NCI-H2081 treated with DMSO at 0.1 percent for 48 hours (cell line): ENCODE data around the gene CD28.

Experiments
- DNase-seq: peaks from one replicate; lab custom pipeline; 2025; lab: John Stamatoyannopoulos, UW

The CD28 gene

DNA sequence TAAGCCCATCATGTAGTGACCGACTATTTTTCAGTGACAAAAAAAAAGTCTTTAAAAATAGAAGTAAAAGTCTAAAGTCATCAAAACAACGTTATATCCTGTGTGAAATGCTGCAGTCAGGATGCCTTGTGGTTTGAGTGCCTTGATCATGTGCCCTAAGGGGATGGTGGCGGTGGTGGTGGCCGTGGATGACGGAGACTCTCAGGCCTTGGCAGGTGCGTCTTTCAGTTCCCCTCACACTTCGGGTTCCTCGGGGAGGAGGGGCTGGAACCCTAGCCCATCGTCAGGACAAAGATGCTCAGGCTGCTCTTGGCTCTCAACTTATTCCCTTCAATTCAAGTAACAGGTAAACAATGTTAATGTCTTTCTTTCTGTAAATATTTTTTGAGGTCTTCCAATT, at the start of gene CD28:
Gene CD28, plus strand, starts transcription at position 237 of the 400 bp plus-strand sequence. Its CDS starts 58 bp downstream, at position 295.
- DNase-seq = no peak

DNA sequence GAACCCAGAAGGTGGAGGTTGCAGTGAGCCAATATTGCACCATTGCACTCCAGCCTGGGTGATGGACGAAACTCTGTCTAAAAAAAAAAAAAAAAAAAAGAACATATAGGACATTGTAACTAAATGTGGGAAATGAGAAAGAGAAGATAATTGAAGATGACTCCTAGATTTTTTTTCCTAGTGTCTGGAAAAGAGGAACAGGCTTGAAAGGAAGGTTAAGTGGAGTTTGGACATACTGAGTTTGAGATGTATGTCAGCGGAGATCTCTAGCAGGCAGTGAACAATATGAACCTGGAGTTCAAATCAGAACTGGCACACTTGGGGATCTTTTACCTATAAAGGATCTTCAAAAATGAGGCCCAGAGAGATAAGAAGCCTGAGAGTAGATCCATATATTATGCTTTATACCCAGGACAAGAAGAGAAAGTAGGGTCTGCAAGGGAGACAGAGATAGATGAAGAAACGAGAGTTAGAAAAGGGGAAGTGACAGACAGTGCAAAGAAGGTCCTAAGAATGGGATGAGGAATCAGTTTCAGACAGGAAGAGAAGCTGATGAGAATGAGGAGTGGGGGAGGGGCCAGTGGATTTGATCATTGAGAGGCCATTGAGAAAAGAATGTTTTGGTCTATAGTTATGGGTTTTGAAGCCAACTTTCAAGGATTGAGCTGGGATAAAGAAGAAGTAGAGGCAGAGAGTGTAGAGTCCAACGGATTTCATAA, 46.9 kb upstream of the CD28 start:
- no peak for DNase-seq

DNA sequence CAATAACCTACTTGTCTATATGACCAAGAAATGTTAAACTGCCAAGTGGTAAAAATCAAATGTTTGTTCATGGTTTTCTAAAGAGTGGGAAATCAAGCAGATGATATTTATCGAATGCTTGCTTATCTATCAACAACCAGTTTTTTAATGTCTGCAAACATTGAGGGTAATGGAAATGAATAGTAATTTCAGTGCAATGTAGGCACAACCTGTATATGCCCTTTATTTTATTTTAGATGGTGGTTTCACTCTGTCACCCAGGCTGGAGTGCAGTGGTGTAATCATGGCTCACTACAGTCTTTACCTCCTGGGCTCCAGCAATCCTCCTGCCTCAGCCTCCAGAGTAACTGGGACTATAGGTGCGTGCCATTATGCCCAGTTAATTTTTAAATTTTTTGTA, 46.0 kb upstream of the CD28 start:
- DNase-seq = no peak

DNA sequence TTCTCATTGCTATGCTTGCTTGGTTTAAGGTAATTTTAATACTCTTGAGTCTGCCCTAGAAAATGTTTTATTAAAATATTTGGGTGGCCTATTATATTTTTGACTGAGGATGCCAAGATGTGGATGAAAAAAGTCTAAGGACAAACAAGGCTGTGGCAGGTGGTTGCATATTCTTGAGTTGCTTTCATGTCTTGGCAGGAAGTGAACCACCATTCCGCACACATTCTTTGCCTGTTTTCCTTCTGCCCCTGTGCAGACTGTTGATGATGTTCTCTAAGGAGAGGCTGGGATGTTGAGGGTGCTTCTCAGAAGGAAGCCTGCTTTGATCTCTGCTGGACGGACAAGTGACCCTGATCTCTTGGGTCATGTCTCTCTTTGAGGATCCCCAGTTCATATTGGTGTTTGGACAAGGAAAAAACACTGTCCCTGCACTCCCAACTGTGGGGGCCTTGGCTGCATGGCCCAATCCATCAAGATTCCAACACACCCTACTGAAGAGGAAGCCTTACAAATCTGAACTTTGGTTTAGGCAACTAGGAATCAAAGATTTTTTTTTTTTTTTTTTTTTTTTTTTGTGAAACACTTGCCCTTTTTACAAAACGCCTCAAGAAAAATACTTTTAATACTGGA, 45.0 kb upstream of the CD28 start:
- no peak for DNase-seq

DNA sequence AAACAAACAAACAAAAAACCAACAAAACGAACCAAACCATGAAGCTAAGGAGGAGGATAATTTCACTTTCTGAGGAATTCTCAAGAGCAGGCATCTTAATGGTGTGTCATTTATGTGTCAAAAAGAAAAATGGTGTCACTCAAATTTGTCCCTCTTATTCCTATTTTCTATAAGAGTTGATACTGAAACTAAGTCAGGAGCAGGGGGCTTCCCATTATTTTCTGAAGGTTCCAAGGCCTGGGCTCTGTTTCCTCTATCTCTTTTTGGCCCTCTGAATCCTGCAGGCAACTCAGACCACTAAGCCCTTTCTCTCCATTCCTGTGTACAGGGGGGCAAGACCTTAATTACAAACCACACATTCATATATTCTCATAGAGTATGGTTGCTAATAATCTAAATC, 44.0 kb upstream of the CD28 start:
- no peak for DNase-seq

DNA sequence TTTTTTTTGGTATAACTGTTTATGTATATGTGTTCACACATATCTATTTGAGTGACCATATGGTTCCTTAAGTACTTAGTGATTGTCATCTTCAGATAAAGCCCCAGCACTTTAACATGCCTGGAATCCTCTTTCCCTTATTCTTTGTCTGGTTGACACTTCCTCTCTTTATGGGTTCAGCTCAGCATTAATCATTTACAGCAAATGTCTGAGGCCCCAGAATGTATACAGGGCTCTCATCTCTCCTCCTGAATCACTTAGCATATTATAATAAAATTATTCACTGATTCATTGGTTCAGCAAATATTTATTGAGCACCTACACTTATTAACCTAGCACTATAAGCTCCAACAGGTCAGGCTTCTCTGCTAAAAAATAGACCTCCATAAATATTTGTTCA, 43.5 kb upstream of the CD28 start:
- no peak for DNase-seq

DNA sequence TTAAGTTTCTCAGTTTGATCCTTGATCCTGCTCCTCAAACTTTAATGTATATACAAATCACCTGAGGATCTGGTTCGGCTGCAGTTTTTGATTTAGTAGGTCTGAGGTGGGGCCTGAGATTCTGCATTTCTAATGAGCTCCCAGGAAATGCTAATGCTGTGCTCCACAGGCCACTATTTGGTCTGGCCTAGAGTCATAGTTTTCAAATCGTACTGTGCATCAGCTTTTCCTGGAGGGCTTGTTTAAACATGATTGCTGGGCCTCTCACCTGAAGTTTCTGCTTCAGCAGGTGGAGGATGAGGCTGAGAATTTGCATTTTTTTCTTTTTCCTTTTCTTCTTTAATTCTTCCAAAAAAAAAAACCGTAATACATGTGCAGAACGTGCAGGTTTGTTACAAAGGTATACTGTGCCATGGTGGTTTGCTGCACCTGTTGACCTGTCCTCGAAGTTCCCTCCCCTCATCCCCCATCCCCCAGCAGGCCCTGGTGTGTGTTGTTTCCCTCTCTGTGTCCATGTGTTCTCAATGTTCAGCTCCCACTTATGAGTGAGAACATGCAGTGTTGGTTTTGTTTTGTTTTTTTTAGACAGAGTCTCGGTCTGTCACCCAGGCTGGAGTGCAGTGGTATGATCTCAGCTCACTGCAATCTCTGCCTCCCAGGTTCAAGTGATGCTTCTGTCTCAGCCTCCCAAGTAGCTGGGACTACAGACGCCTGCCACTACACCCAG, 42.2 kb upstream of the CD28 start:
- no peak for DNase-seq

DNA sequence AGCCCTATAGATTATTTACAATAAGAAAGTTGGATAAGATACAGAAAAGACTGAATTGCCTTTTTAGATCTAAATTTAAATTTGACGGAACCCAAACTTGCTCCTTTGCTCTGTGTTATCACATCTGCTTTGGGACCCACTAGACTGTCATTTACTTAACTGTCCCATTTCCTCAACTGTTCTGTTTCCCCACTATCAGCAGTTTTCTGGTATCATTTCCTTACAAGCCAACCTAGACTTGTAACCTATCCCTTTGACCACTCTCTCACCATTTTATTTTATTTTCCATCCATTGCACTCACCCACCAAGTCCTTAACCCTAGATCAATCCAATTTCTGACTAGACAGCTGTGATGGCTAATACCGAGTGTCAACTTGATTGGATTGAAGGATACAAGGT, 38.6 kb upstream of the CD28 start:
- no peak for DNase-seq

DNA sequence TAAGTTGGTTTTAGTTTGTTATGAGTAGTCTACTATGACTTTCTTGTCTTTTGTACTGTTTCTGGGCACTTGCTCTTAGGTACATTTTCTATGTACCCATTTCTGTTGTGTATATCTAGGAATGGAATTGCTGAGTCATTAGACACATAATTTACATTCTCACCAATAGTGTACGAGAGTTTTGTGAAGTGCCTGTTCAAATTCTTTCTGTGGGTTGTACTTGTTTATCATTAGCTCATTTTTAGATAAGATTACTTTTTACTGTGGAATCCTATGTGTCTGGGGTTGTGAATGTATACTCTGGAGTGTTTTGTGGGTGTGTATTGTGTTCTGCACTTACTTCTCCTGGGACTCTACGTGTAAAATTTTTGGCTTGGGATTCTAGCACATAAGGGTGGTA, 36.6 kb upstream of the CD28 start:
- no peak for DNase-seq

DNA sequence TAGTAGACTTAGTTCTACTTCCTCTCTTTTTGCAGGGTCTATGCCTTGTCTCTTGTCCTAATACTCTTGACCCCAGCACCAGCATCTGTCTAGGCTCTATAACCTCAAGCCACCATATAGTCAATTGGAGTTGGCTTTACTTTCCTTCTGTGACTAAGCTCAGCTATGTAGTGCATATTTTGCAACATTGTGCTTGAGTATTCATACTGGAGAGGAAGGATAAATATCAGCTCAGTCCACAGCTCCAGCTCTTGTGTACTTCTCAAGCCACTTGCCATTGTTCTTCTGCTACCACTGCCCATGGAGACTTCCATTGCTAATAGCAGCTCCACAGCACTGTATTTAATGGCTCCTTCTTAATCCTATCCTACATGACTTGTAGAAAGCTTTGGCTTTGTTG, 35.5 kb upstream of the CD28 start:
- DNase-seq = no peak

DNA sequence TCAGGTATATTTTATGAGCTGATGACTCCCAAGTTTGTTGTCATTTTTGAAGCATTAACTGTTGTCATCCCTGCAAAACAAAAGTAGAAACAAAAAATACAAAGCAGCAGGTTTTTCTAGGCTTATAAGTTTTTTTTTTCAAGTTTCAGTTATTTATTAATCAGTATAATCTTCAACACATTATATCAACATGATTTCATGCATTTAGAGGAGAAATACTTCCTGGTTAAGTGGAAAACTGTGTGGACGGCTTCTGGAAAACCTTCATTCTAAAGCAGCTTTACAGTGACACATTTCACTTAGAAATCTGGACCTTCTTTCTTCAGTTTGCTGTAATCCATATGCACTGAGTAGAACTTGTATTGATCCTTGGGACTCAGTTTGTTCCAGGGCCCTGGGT, 34.6 kb upstream of the CD28 start:
- DNase-seq = no peak

DNA sequence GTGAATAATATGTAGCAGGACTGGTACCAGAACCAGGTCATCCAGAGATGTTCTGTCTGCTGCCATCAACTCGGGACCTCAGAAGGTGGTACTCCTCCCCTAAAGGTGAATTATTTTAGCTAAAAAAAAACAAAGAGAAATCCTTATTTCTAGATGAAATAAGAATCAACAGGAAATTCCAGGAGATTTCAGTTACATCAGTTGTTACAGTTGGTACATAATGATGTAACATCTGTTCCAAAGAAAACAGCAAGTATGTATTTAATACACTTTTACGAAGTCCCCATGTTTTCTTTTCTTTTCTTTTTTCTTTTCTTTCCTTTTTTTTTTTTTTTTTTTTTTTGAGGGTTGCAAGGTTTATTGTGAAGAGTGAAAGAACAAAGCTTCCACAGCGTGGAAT, 33.6 kb upstream of the CD28 start:
- DNase-seq = no peak

DNA sequence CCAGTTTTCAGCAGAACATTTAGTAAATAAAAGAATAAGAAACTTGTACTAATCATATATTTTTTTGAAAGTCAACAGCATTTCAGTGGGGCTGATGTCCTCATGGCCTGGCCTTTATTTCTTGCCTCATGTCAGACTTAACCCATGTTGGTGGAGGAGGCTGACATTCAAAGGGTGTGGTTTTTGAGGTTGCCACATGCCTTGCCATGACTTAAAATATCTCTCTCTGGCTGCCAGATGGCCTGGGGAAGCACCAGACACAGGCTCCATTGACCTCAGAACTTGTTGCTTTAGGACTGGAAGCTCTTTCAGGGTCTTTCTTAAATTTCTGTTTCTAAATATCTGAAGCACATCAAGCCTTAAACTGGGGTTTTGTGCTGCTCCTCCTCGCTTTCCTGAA, 32.5 kb upstream of the CD28 start:
- DNase-seq = no peak

DNA sequence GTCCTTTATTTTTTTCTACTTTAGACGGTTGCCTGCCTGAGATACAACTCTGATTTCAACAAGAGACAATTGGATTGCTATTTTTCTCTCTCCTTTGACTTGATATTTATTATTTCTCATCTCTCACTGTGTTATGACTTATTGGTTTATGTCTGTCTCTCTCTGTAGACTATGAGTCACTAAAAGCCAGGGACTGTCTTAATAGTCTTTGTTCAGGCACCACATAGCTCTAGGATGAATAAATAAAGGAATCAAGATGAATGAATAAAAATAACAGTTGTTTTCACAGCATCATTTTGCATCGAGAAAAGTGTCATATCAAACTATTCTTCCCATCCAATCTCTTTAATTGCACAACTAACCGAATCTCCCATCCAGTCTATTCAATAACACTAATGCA, 31.4 kb upstream of the CD28 start:
- no peak for DNase-seq

DNA sequence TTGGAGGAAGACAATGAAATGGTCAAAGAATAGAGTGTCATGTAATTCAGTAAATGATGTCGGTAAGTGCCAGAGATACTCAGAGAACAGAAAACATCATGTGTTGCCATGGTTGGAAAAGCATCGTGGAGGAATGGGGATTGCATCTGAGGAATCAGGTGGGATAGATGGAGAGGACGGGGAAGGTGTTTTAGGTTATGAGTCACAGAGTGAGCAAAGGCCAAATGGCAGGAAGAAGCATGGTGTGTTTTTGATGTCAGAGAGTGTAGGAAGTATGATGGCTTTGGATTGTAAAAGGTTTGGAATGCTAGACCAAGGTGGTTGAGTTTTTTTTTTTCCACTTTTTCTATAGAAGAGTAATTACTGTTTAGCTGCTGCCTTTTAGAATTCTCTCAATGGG, 27.5 kb upstream of the CD28 start:
- no peak for DNase-seq

DNA sequence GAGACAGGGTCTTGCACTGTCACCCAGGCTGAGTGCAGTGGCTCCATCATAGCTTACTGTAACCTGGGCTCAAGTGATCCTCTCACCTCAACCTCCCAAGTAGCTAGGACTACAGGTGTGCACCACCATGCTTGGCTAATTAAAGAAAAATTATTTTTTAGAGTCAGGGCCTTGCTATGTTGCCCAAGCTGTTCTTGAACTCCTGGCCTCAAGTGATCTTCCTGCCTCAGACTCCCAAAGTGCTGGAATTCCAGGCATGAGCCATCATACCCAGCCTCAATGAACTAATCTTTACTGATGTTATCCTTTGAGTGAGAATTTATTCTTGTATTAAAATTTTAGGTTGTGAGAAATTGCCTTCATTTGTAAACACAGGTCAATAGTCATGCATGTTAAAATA, 27.0 kb upstream of the CD28 start:
- DNase-seq = no peak

DNA sequence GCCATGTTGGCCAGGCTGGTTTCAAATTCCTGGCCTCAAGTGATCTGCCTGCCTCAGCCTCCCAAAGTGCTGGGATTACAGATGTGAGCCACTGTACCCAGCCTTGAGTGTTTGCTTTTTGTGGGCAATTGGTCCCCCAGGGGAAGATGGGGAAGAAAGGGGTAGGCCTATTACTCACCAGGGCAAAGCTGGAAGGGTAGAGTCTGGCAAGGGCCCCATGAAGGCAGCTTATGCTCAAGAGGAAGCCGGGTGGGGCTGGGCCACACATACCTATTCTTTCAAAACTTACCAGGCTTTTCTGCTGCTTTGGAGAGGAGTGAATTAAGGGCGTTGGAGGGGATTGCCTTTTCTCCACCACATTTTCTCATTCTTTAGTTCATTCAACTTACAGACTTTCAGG, 24.5 kb upstream of the CD28 start:
- no peak for DNase-seq

DNA sequence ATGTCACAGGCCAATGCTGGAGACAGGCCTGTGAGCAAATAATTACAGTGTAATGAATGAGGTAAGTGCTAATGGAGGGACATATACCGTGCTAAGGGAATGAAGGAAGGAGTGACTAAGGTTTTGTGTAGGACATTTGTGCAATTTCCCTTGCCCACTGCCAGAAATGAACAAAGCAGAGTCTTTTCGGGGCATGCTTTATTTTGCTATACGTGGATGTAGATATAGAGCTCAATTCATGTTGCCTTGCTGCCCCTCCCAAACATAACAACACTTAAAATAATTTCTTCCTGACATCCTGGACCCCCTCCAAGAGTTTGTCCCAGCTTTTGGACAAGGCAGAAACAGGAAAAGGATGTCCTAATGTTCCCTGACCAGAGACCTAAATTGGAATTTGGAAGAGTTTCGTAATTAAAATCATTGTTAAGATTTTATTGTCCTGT, 23.7 kb upstream of the CD28 start:
- DNase-seq = no peak

DNA sequence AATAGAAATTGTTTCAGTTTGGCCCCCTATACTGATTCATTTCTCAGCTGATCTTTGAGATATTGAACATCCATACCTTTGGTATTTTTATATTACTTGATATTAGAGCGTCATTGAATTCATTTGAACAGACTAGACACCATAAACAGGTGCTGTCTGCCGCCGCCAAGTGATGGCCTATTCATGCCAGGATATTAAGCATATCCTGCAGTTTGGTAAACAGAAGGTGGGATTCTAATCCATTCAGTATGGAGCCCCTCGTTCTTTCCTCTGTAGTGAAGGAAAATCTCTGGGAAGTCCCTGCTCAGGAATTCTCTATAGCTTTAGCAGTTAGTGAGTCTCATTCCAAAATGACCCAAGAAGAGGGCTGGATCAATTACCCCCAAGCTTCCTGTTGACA, 23.0 kb upstream of the CD28 start:
- no peak for DNase-seq

DNA sequence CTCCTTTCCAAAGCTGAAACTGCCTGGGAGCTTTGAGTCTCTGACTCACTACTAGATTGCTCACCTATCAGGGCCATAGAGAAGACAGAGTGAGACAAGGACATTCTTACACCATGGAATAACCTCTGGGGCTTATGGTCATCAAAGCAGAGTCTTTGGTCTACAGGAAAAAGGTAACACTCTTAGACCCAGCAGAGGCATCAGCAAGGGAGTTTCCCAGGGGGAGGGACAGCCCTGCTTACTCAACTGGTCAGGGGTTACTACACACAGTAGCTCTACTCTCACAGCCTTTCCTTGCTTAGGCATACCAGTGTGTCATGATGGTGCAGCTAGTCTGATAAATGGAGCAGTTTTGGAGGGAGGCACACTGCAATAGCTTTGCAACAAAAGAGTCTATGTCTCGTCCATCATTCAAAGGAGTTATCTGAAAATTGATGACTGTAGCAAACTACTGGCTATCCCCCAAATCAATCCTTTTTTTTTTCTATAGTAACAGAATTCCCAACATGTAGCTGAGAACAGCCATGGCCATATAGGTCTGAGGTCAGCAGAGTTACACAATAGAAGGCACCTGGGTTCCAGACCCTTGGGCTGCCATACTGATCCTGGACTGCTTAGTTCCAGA, 22.4 kb upstream of the CD28 start:
- DNase-seq = no peak

DNA sequence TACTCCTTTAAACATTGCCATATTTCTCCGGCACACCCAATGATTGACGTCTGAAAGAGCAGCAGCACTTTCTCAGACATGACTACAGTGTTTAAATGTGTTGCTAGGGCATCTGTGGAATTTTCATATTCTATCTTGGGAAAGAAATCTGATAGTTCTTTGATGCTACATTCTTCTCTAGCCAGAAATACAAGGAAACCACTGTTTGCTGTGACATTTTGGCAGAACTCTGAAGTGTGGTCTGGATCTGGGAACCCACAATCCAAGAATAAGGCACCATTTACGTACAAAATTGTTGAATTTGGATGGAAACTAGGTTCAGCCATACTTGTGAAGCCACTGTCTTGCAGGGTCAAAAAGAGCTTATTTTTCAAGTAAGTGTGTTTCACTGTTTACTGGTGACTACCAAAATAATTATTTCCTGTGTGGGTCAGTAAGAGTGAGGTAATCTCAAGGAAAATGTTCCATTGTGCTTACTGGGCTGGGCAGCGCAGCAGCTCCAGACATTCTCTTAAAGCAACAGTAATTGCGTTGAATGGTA, 21.3 kb upstream of the CD28 start:
- DNase-seq = no peak

DNA sequence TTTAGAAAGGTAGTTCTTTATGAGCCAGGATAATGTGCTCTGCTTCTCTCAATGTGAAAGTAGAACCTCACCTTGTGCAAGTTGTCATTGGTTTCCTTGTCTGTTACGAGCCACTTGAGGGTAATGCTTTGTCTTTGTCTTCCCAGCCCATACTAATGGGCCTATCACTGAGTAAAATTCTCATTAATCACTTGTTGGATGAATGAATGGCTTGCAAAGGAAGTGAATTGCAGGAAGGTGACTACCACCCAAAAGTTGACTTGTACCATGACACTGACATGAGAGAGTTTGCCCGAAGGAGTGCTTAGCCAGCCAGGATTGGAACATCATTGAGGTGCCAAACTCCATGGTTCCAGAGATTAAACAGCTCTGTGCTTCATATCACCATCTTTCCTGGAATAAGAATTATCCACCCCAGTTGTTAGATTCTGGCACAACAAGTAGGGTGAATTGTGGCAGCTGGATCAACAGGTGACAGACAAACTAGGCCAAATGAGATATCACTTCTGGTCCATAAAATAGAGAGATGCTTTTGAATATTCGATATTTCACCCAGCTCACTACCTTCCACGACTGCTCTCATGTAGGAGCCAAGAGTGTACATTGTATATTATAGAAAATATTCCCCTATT, 20.5 kb upstream of the CD28 start:
- DNase-seq = no peak
